Vagina (tissue), 2 donors: ENCODE results near the gene EDC4.

ENCODE experiments used
- CTCF ChIP-seq, 3 experiments: fragments of 450-650 bp in 2 of 3; fragments of 200-600 bp in 1 of 3; sonication (generic) in 1 of 3; IDR thresholded peaks; one replicate each; pipeline ENCODE4 v1.5.1; 2017 to 2019; ENCODE audit warnings: antibody characterized with exemption in 3 of 3, mild to moderate bottlenecking in 2 of 3, moderate library complexity in 2 of 3
- POLR2AphosphoS5 ChIP-seq, 2 donors: sonication (generic); formaldehyde crosslinking; IDR thresholded peaks; one replicate each; pipeline ENCODE4 v1.9.0; 2017; ENCODE audit warnings: antibody characterized with exemption in 2 of 2, mild to moderate bottlenecking in 2 of 2, low read depth in 1 of 2; ENCODE audit not compliant: insufficient read depth in 1 of 2

- TF ChIP-seq POLR2AphosphoS5 (IDR thresholded peaks at IDR 0.05; ENCODE audit: insufficient read depth in 1 of 2, low read depth in 1 of 2) (no peak), CTCF (IDR thresholded peaks at IDR 0.05) (no peak)
Observed at GRCh38 chr16:67865318-67865717, 7.5 kb upstream of the EDC4 start.
